ENCODE measurements around the gene HPSE. TPM values are rescaled to one million over a fixed set of nuclear protein-coding genes. Genes with fewer than 3 reads are reported as not detected.

Gene HPSE
- total and polyA plus RNA-seq, 2 donors (not counting 3 experiments of a cell fraction or from before 2014, with no cell fraction given), result 3.5 to 7.0 TPM

DNA sequence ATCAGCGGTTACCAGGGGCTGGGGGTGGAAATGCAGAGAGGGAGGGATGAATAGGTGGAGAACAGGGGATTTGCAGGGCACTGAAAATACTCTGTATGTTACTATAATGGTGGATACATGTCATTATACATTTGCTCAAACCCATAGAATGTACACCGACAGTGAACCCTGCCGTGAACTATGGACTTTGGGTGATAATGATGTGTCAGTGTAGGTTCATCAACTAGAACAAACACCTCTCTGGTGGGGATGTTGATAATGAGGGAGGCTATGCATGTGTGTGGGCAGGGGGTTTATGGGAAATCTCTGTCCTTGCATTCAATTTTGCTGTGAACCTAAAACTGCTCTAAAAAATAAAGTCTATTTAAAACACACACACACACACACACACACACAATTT is 11.5 kb downstream of the HPSE start:
- Histone ChIP-seq H3K9me1 (replicated peaks; ENCODE audit: control insufficient read depth, extremely low read depth, insufficient read depth, low read length) (no peaks in the 10 kb centered on the region), H2AFZ (ENCODE audit: low read depth, low read length) (no peak overlapping the region), H4K20me1 (replicated peaks; ENCODE audit: control insufficient read depth, extremely low read depth, insufficient read depth, low read length) (no peaks in the 10 kb centered on the region), H3K4me3 (replicated peaks in 1 of 3; ENCODE audit: insufficient read depth in 1 of 3, low read depth in 1 of 3, low read length in 3 of 3) (no peak overlapping the region), H3K27me3 (ENCODE audit: control insufficient read depth in 2 of 2, insufficient read depth in 2 of 2, low read length in 2 of 2) (no peaks in the 10 kb centered on the region), H3K9ac (replicated peaks; ENCODE audit: extremely low read depth, insufficient read depth, low read length) (no peak overlapping the region), H3K79me2 (ENCODE audit: control insufficient read depth, insufficient read depth, low read length) (no peaks in the 10 kb centered on the region), H3K4me2 (ENCODE audit: insufficient read depth, low read length) (no peak overlapping the region), H3K36me3 (ENCODE audit: control insufficient read depth in 2 of 2, extremely low read depth in 1 of 2, insufficient read depth in 2 of 2, low read length in 2 of 2) (no peaks in the 10 kb centered on the region), H3K4me1 (ENCODE audit: control insufficient read depth, extremely low read depth, insufficient read depth, low read length) (peaks cover 12% of the 10 kb centered on the region), H3K27ac (ENCODE audit: insufficient read depth, low read depth, low read length) (no peak overlapping the region), H3K9me3 (replicated peaks; ENCODE audit: control insufficient read depth, insufficient read depth, low read length) (no peaks in the 10 kb centered on the region)
- DNase-seq (ENCODE audit: low read depth, low spot score) (no peak), FAIRE-seq (no peak)
- TF ChIP-seq JUN (IDR thresholded peaks at IDR 0.05; ENCODE audit: borderline replicate concordance, insufficient read depth, insufficient read length, low read depth) (no peak), POLR2AphosphoS5 (IDR thresholded peaks at IDR 0.05; ENCODE audit: insufficient read depth, low read depth, low read length) (no peak), GATA2 (IDR thresholded peaks at IDR 0.05; ENCODE audit: insufficient read depth, insufficient read length, low read depth, low read length) (no peak), MYC (IDR thresholded peaks at IDR 0.05; ENCODE audit: low read depth, low read length) (no peak), FOS (IDR thresholded peaks at IDR 0.05; ENCODE audit: borderline replicate concordance, insufficient read depth, low read length) (no peak), EZH2 (IDR thresholded peaks at IDR 0.05; ENCODE audit: borderline replicate concordance, low read depth, low read length, severe bottlenecking) (no peak), POLR2A (IDR thresholded peaks at IDR 0.05; ENCODE audit: low read depth, low read length) (no peak)
- TF ChIP-seq, protein P1, sequence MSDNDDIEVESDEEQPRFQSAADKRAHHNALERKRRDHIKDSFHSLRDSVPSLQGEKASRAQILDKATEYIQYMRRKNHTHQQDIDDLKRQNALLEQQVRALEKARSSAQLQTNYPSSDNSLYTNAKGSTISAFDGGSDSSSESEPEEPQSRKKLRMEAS (IDR thresholded peaks at IDR 0.05; ENCODE audit: insufficient read depth, insufficient read length), result no peak
- TF ChIP-seq, protein P2, sequence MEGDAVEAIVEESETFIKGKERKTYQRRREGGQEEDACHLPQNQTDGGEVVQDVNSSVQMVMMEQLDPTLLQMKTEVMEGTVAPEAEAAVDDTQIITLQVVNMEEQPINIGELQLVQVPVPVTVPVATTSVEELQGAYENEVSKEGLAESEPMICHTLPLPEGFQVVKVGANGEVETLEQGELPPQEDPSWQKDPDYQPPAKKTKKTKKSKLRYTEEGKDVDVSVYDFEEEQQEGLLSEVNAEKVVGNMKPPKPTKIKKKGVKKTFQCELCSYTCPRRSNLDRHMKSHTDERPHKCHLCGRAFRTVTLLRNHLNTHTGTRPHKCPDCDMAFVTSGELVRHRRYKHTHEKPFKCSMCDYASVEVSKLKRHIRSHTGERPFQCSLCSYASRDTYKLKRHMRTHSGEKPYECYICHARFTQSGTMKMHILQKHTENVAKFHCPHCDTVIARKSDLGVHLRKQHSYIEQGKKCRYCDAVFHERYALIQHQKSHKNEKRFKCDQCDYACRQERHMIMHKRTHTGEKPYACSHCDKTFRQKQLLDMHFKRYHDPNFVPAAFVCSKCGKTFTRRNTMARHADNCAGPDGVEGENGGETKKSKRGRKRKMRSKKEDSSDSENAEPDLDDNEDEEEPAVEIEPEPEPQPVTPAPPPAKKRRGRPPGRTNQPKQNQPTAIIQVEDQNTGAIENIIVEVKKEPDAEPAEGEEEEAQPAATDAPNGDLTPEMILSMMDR (IDR thresholded peaks at IDR 0.05; ENCODE audit: extremely low read depth in 1 of 2, insufficient read depth in 1 of 2, low read depth in 1 of 2, low read length in 2 of 2), result no peak
- CTCF ChIA-PET, result interaction anchor here (1.0 kb wide), 1 partner anchor 11 kb away, joined by 3 read pairs; no protein-coding TSS in a partner anchor
- dilution Hi-C loops (cut with MboI; ENCODE audit: extremely low pct_ligation_motif_present, low sequenced_read_pairs), result no loop called here
- intact Hi-C loops (cut with micrococcal nuclease), result no loop called here
- POLR2A ChIA-PET, result no interaction called here
- no TSS peak for BruUV-seq (replicated peaks)
